MM.1S (cell line): Measurements from ENCODE around the gene CNTNAP2.

Experiments used
- DNase-seq: peaks from one replicate; pipeline ENCODE4 v3.0.0-alpha.2; 2015
- H2AFZ ChIP-seq: fragments of 300-600 bp; sonication (generic); 2 replicates; pipeline ENCODE4 v1.6.0; 2016; ENCODE audit warnings: antibody characterized with exemption, low read length
- H3F3A ChIP-seq: fragments of 300-600 bp; sonication (generic); 2 replicates; pipeline ENCODE4 v1.6.1; 2016; ENCODE audit warnings: mild to moderate bottlenecking, antibody characterized with exemption, low read length, moderate library complexity, mixed read lengths; ENCODE audit not compliant: insufficient read depth
- H3K27ac ChIP-seq: fragments of 300-600 bp; sonication (generic); 2 replicates; pipeline ENCODE4 v1.5.1; 2016; ENCODE audit warnings: mild to moderate bottlenecking, low read length
- H3K27me3 ChIP-seq: fragments of 300-600 bp; sonication (generic); replicated peaks from 2 replicates; pipeline ENCODE4 v1.6.0; 2016; ENCODE audit warnings: low read length; ENCODE audit not compliant: insufficient read depth
- H3K36me3 ChIP-seq: fragments of 300-600 bp; sonication (generic); replicated peaks from 2 replicates; pipeline ENCODE4 v1.6.1; 2016; ENCODE audit warnings: mild to moderate bottlenecking, low read length, mixed read lengths; ENCODE audit not compliant: insufficient read depth
- H3K4me1 ChIP-seq: fragments of 300-600 bp; sonication (generic); 2 replicates; pipeline ENCODE4 v1.6.1; 2016; ENCODE audit warnings: low read length, mixed read lengths
- H3K4me2 ChIP-seq: fragments of 300-600 bp; sonication (generic); 2 replicates; pipeline ENCODE4 v1.6.0; 2016; ENCODE audit warnings: low read depth, low read length
- H3K4me3 ChIP-seq: fragments of 300-600 bp; sonication (generic); 2 replicates; pipeline ENCODE4 v1.5.1; 2016; ENCODE audit warnings: low read length, mixed read lengths
- H3K79me2 ChIP-seq: fragments of 300-600 bp; sonication (generic); 2 replicates; pipeline ENCODE4 v1.6.1; 2016; ENCODE audit warnings: mixed run types, low read length, mixed read lengths
- H3K9ac ChIP-seq: fragments of 300-600 bp; sonication (generic); 2 replicates; pipeline ENCODE4 v1.6.1; 2016; ENCODE audit warnings: low read length, mixed read lengths
- H3K9me2 ChIP-seq: fragments of 300-600 bp; sonication (generic); replicated peaks from 2 replicates; pipeline ENCODE4 v1.6.1; 2016; ENCODE audit warnings: mild to moderate bottlenecking, low read length, mixed read lengths; ENCODE audit not compliant: insufficient read depth
- H3K9me3 ChIP-seq: fragments of 300-600 bp; sonication (generic); replicated peaks from 2 replicates; pipeline ENCODE4 v1.6.1; 2016; ENCODE audit warnings: mild to moderate bottlenecking, low read length, mixed read lengths; ENCODE audit not compliant: insufficient read depth
- H4K20me1 ChIP-seq: fragments of 300-600 bp; sonication (generic); 2 replicates; pipeline ENCODE4 v1.6.1; 2016; ENCODE audit warnings: mild to moderate bottlenecking, low read length, moderate library complexity, mixed read lengths; ENCODE audit not compliant: insufficient read depth
- CTCF ChIP-seq: fragments of 300-600 bp; sonication (generic); IDR thresholded peaks from 2 replicates; pipeline ENCODE4 v1.5.1; 2016; ENCODE audit warnings: antibody characterized with exemption, low read length, mixed read lengths
- EZH2 ChIP-seq: fragments of 300-600 bp; sonication (generic); optimal IDR thresholded peaks from 2 replicates; pipeline ENCODE3; 2017; ENCODE audit warnings: low read depth, mild to moderate bottlenecking, antibody characterized with exemption, low read length, mixed read lengths
- EZH2phosphoT487 ChIP-seq: fragments of 300-600 bp; sonication (generic); IDR thresholded peaks from 2 replicates; pipeline ENCODE4 v1.6.1; 2018; ENCODE audit warnings: antibody characterized with exemption, low read length

Gene CNTNAP2

DNA sequence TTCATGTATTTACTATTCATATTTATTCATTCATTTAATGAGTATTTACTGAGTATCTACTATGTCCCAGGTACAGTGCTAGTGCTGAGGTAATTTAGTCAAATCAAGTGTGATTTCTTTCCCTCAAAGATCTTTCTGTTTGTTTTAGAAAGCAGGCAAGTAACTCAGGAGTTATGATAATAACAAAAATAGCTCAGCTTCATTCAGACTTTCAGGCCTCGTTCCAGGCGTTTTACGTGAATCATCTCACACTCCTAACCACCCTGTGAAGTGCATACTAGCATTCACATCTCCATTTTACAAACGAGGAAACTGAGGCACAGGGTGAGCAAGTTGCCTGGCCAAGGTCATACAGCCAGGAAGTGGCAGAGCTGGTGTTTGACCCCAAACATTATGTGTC, 2005.2 kb downstream of the CNTNAP2 start:
- no peak for TF ChIP-seq EZH2
- no peak for TF ChIP-seq CTCF
- no peak for TF ChIP-seq EZH2phosphoT487
- no peak overlapping the region for H3K4me2 ChIP-seq
- no peaks in the 10 kb centered on the region for H3K36me3 ChIP-seq
- no peaks in the 10 kb centered on the region for H3F3A ChIP-seq
- H3K79me2 ChIP-seq = no peaks in the 10 kb centered on the region
- H3K27me3 ChIP-seq = no peaks in the 10 kb centered on the region
- no peak overlapping the region for H3K4me3 ChIP-seq
- no peak for DNase-seq
- no peak overlapping the region for H3K27ac ChIP-seq
- H3K9ac ChIP-seq = no peak overlapping the region
- no peaks in the 10 kb centered on the region for H4K20me1 ChIP-seq
- H2AFZ ChIP-seq = no peak overlapping the region
- no peaks in the 10 kb centered on the region for H3K9me2 ChIP-seq
- no peaks in the 10 kb centered on the region for H3K9me3 ChIP-seq
- H3K4me1 ChIP-seq = no peaks in the 10 kb centered on the region

DNA sequence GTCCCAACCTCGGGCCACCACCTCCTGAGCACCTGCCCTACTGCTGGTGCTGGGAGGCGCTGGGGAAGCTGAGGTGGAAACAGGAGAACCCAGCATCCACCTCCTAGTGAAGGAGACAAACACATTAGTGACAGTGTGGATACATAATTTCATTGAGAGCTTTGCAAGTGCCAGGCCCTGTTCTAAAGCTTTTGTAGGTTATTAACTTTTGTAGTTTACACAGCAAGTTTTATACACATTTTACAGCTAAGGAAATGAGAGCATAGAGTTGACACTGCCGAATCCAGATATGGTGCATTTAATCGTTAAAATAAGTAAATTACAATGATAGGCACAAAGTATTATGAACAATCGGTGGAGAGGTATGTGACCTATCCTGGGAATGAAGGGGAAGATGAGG, 2007.9 kb downstream of the CNTNAP2 start:
- TF ChIP-seq EZH2phosphoT487 = no peak
- TF ChIP-seq EZH2 = no peak
- no peak for TF ChIP-seq CTCF
- Histone ChIP-seq H3K27me3 (no peaks in the 10 kb centered on the region), H3K9me3 (no peaks in the 10 kb centered on the region), H3K79me2 (no peaks in the 10 kb centered on the region), H3K36me3 (no peaks in the 10 kb centered on the region), H3K4me2 (no peak overlapping the region), H2AFZ (no peak overlapping the region), H3K4me1 (no peaks in the 10 kb centered on the region), H3K4me3 (no peak overlapping the region), H4K20me1 (no peaks in the 10 kb centered on the region), H3K9me2 (no peaks in the 10 kb centered on the region), H3F3A (no peaks in the 10 kb centered on the region), H3K27ac (no peak overlapping the region), H3K9ac (no peak overlapping the region)
- DNase-seq = no peak

- no peaks in the 10 kb centered on the region for H3K4me1 ChIP-seq
- no peaks in the 10 kb centered on the region for H3K79me2 ChIP-seq
- H3K27me3 ChIP-seq = no peaks in the 10 kb centered on the region
- H3K36me3 ChIP-seq = no peaks in the 10 kb centered on the region
- H3K9me3 ChIP-seq = no peaks in the 10 kb centered on the region
- H3K4me3 ChIP-seq = no peak overlapping the region
- TF ChIP-seq EZH2phosphoT487 (no peak), EZH2 (no peak), CTCF (no peak)
- H3K27ac ChIP-seq = no peak overlapping the region
- no peak overlapping the region for H2AFZ ChIP-seq
- no peak overlapping the region for H3K9ac ChIP-seq
- no peaks in the 10 kb centered on the region for H3F3A ChIP-seq
- no peaks in the 10 kb centered on the region for H3K9me2 ChIP-seq
- H4K20me1 ChIP-seq = no peaks in the 10 kb centered on the region
- no peak overlapping the region for H3K4me2 ChIP-seq
- DNase-seq = no peak
These were observed 2010.8 kb downstream of the CNTNAP2 start for GRCh38 chr7:148127374-148127773.
